Measurements from ENCODE around the gene TSPAN13.

TSPAN13 gene

GRCh38 chr7:16803881-16804673 lies 50.5 kb downstream of the TSPAN13 start:
- TF ChIP-seq ZNF274 (IDR thresholded peaks at IDR 0.05; ENCODE audit: low read depth, low read length), result no peak
- H3K4me3 ChIP-seq (ENCODE audit: low read length), result no peak overlapping the region

- no peak within 1 kb of the TSS for H3K4me3 ChIP-seq (ENCODE audit: low read length)
- no peak for TF ChIP-seq ZNF274 (IDR thresholded peaks at IDR 0.05; ENCODE audit: low read depth, low read length)
Measured at GRCh38 chr7:16804674-16805439, 51.3 kb downstream of the TSPAN13 start, which contains the start of gene AGR2. AGR2 (minus strand) TSS chr7:16804999; CDS start chr7:16801796, 3,203 bp downstream.

- TF ChIP-seq ZNF274 (IDR thresholded peaks at IDR 0.05; ENCODE audit: low read depth, low read length), result no peak
- H3K4me3 ChIP-seq (ENCODE audit: low read length), result no peak overlapping the region
Measured at GRCh38 chr7:16805441-16805840, 51.9 kb downstream of the TSPAN13 start.

- TF ChIP-seq ZNF274 (IDR thresholded peaks at IDR 0.05; ENCODE audit: low read depth, low read length), result no peak
- H3K4me3 ChIP-seq (ENCODE audit: low read length), result no peak overlapping the region
Measured at GRCh38 chr7:16810112-16810511, 56.6 kb downstream of the TSPAN13 start.

- H3K4me3 ChIP-seq (ENCODE audit: low read length), result no peak overlapping the region
- no peak for TF ChIP-seq ZNF274 (IDR thresholded peaks at IDR 0.05; ENCODE audit: low read depth, low read length)
Measured at GRCh38 chr7:16810573-16810972, 57.0 kb downstream of the TSPAN13 start.

- no peak for TF ChIP-seq ZNF274 (IDR thresholded peaks at IDR 0.05; ENCODE audit: low read depth, low read length)
- no peak overlapping the region for H3K4me3 ChIP-seq (ENCODE audit: low read length)
Measured at GRCh38 chr7:16811551-16811950, 58.0 kb downstream of the TSPAN13 start.

GRCh38 chr7:16812542-16813231 lies 59.1 kb downstream of the TSPAN13 start:
- TF ChIP-seq ZNF274 (IDR thresholded peaks at IDR 0.05; ENCODE audit: low read depth, low read length), result no peak

GRCh38 chr7:16813232-16813616 lies 59.7 kb downstream of the TSPAN13 start:
- H3K4me3 ChIP-seq (ENCODE audit: low read length), result no peak overlapping the region
- no peak for TF ChIP-seq ZNF274 (IDR thresholded peaks at IDR 0.05; ENCODE audit: low read depth, low read length)

More at GRCh38 chr7:16812542-16813231, 59.1 kb downstream of the TSPAN13 start:
- H3K4me3 ChIP-seq (ENCODE audit: low read length), result no peak overlapping the region

GRCh38 chr7:16815001-16815400 lies 61.4 kb downstream of the TSPAN13 start:
- no peak for TF ChIP-seq ZNF274 (IDR thresholded peaks at IDR 0.05; ENCODE audit: low read depth, low read length)
- no peak overlapping the region for H3K4me3 ChIP-seq (ENCODE audit: low read length)

GRCh38 chr7:16816824-16817223 lies 63.3 kb downstream of the TSPAN13 start:
- no peak for TF ChIP-seq ZNF274 (IDR thresholded peaks at IDR 0.05; ENCODE audit: low read depth, low read length)
- H3K4me3 ChIP-seq (ENCODE audit: low read length), result no peak overlapping the region

GRCh38 chr7:16817536-16817935 lies 64.0 kb downstream of the TSPAN13 start:
- TF ChIP-seq ZNF274 (IDR thresholded peaks at IDR 0.05; ENCODE audit: low read depth, low read length), result no peak
- H3K4me3 ChIP-seq (ENCODE audit: low read length), result no peak overlapping the region

- no peak overlapping the region for H3K4me3 ChIP-seq (ENCODE audit: low read length)
- no peak for TF ChIP-seq ZNF274 (IDR thresholded peaks at IDR 0.05; ENCODE audit: low read depth, low read length)
Measured at GRCh38 chr7:16818732-16819131, 65.2 kb downstream of the TSPAN13 start.

- H3K4me3 ChIP-seq (ENCODE audit: low read length), result no peak overlapping the region
- no peak for TF ChIP-seq ZNF274 (IDR thresholded peaks at IDR 0.05; ENCODE audit: low read depth, low read length)
Measured at GRCh38 chr7:16822029-16822428, 68.5 kb downstream of the TSPAN13 start.

GRCh38 chr7:16826060-16826459 lies 72.5 kb downstream of the TSPAN13 start:
- no peak for TF ChIP-seq ZNF274 (IDR thresholded peaks at IDR 0.05; ENCODE audit: low read depth, low read length)
- H3K4me3 ChIP-seq (ENCODE audit: low read length), result no peak overlapping the region
